ENCODE results near the gene KLHL29.

Gene KLHL29

GRCh38 chr2:23394700-23395099, 9.7 kb downstream of the KLHL29 start:
- DNase-seq (ENCODE audit: low read depth in 2 of 2): no peak

GRCh38 chr2:23397478-23397877, 12.5 kb downstream of the KLHL29 start:
- DNase-seq (ENCODE audit: low read depth in 2 of 2): no peak

GRCh38 chr2:23399674-23400261, 14.8 kb downstream of the KLHL29 start:
- DNase-seq (ENCODE audit: low read depth in 2 of 2): no peak

GRCh38 chr2:23400703-23401102, 15.7 kb downstream of the KLHL29 start:
- DNase-seq (ENCODE audit: low read depth in 2 of 2): no peak

GRCh38 chr2:23401427-23402204, 16.6 kb downstream of the KLHL29 start:
- no peak for DNase-seq (ENCODE audit: low read depth in 2 of 2)

- no peak for DNase-seq (ENCODE audit: low read depth in 2 of 2)
Measured at GRCh38 chr2:23402205-23402740, 17.3 kb downstream of the KLHL29 start.

- no peak for DNase-seq (ENCODE audit: low read depth in 2 of 2)
Measured at GRCh38 chr2:23404426-23404825, 19.4 kb downstream of the KLHL29 start.

GRCh38 chr2:23409248-23409647, 24.3 kb downstream of the KLHL29 start:
- no peak for DNase-seq (ENCODE audit: low read depth in 2 of 2)

- DNase-seq (ENCODE audit: low read depth in 2 of 2): no peak
Measured at GRCh38 chr2:23410596-23410995, 25.6 kb downstream of the KLHL29 start.

- DNase-seq (ENCODE audit: low read depth in 2 of 2): no peak
Measured at GRCh38 chr2:23411752-23412431, 26.9 kb downstream of the KLHL29 start.

- DNase-seq (ENCODE audit: low read depth in 2 of 2): no peak
Measured at GRCh38 chr2:23412556-23413155, 27.7 kb downstream of the KLHL29 start.

GRCh38 chr2:23413641-23414040, 28.7 kb downstream of the KLHL29 start:
- DNase-seq (ENCODE audit: low read depth in 2 of 2): no peak

GRCh38 chr2:23414106-23414505, 29.1 kb downstream of the KLHL29 start:
- DNase-seq (ENCODE audit: low read depth in 2 of 2): no peak

- DNase-seq (ENCODE audit: low read depth in 2 of 2): no peak
Measured at GRCh38 chr2:23414871-23415270, 29.9 kb downstream of the KLHL29 start.

- no peak for DNase-seq (ENCODE audit: low read depth in 2 of 2)
Measured at GRCh38 chr2:23417310-23417709, 32.3 kb downstream of the KLHL29 start.

- DNase-seq (ENCODE audit: low read depth in 2 of 2): no peak
Measured at GRCh38 chr2:23418056-23418455, 33.1 kb downstream of the KLHL29 start.

- DNase-seq (ENCODE audit: low read depth in 2 of 2): no peak
Measured at GRCh38 chr2:23418461-23418911, 33.5 kb downstream of the KLHL29 start.

GRCh38 chr2:23419171-23420090, 34.5 kb downstream of the KLHL29 start:
- DNase-seq (ENCODE audit: low read depth in 2 of 2): no peak

- no peak for DNase-seq (ENCODE audit: low read depth in 2 of 2)
Measured at GRCh38 chr2:23420091-23420839, 35.3 kb downstream of the KLHL29 start.

- no peak for DNase-seq (ENCODE audit: low read depth in 2 of 2)
Measured at GRCh38 chr2:23420840-23421476, 36.0 kb downstream of the KLHL29 start.
